ENCODE data around the gene PRKCA.

DNA sequence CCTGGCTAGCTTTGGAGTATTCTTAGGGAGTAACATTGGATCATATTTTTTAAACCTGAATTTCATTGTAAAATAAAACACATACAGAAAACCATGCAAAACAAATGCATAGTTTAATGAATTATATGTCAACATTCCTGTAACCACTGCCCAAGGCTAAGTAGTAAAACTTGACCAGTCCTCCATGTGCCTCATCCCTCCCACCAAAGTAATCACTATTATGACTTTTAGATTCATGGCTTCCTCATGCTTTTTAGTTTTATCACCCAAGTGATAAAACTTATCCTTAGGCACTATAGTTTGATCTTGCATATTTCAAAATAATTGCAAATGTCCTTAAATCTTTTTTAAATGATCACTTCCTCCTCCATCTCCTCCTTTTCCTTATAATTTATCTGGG lies 20.4 kb downstream of the PRKCA start:
- TF ChIP-seq, protein P1, sequence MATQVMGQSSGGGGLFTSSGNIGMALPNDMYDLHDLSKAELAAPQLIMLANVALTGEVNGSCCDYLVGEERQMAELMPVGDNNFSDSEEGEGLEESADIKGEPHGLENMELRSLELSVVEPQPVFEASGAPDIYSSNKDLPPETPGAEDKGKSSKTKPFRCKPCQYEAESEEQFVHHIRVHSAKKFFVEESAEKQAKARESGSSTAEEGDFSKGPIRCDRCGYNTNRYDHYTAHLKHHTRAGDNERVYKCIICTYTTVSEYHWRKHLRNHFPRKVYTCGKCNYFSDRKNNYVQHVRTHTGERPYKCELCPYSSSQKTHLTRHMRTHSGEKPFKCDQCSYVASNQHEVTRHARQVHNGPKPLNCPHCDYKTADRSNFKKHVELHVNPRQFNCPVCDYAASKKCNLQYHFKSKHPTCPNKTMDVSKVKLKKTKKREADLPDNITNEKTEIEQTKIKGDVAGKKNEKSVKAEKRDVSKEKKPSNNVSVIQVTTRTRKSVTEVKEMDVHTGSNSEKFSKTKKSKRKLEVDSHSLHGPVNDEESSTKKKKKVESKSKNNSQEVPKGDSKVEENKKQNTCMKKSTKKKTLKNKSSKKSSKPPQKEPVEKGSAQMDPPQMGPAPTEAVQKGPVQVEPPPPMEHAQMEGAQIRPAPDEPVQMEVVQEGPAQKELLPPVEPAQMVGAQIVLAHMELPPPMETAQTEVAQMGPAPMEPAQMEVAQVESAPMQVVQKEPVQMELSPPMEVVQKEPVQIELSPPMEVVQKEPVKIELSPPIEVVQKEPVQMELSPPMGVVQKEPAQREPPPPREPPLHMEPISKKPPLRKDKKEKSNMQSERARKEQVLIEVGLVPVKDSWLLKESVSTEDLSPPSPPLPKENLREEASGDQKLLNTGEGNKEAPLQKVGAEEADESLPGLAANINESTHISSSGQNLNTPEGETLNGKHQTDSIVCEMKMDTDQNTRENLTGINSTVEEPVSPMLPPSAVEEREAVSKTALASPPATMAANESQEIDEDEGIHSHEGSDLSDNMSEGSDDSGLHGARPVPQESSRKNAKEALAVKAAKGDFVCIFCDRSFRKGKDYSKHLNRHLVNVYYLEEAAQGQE (IDR thresholded peaks at IDR 0.05; ENCODE audit: low read depth) = no peak
- no peak for TF ChIP-seq FOXM1 (IDR thresholded peaks at IDR 0.05; ENCODE audit: borderline replicate concordance, low read depth)
- no peak for TF ChIP-seq YY1 (IDR thresholded peaks at IDR 0.05; ENCODE audit: low read depth)
